Astrocyte (in vitro differentiated cells and primary cell): ENCODE measurements around the gene TOM1L2.

Experiments
- CTCF ChIP-seq: IDR thresholded peaks from 2 replicates; pipeline ENCODE4 v1.5.1; 2011; ENCODE audit warnings: low read depth, mild to moderate bottlenecking, inconsistent platforms, low read length, moderate library complexity; ENCODE audit not compliant: insufficient read depth
- EZH2 ChIP-seq: IDR thresholded peaks from 2 replicates; pipeline ENCODE4 v1.6.1; 2012; ENCODE audit warnings: mild to moderate bottlenecking, low read length, inconsistent platforms; ENCODE audit not compliant: insufficient read depth

GRCh38 chr17:17811381-17812210, 160.6 kb downstream of the TOM1L2 start:
- TF ChIP-seq CTCF (no peak), EZH2 (no peak)
